Measurements from ENCODE around the gene GABBR1.

Gene GABBR1

DNA sequence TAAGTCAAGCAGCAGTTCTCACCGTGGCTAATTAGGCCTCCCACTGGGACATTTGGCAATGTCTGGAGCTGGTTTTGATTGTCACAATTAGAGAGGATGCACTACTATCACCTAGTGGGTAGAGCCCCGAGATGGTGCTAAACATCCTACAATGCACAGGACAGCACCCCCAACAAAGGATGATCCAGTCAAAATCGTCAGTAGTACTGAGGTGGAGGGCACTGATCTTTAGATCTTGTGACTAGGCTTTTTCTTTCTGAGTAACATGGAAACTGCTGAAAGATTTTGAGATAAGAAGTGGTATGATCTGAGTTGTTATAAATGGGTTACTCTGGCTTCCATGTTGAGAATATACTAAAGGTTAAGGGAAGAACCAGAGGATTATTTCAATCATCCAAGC, 85.4 kb downstream of the GABBR1 start:
- TF ChIP-seq, protein P1, sequence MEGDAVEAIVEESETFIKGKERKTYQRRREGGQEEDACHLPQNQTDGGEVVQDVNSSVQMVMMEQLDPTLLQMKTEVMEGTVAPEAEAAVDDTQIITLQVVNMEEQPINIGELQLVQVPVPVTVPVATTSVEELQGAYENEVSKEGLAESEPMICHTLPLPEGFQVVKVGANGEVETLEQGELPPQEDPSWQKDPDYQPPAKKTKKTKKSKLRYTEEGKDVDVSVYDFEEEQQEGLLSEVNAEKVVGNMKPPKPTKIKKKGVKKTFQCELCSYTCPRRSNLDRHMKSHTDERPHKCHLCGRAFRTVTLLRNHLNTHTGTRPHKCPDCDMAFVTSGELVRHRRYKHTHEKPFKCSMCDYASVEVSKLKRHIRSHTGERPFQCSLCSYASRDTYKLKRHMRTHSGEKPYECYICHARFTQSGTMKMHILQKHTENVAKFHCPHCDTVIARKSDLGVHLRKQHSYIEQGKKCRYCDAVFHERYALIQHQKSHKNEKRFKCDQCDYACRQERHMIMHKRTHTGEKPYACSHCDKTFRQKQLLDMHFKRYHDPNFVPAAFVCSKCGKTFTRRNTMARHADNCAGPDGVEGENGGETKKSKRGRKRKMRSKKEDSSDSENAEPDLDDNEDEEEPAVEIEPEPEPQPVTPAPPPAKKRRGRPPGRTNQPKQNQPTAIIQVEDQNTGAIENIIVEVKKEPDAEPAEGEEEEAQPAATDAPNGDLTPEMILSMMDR (IDR thresholded peaks at IDR 0.05; ENCODE audit: low read depth, low read length, missing control alignments), result no peak
- no peak for DNase-seq (ENCODE audit: low read depth)
- H3K4me3 ChIP-seq (ENCODE audit: low read depth, low read length), result no peak overlapping the region

DNA sequence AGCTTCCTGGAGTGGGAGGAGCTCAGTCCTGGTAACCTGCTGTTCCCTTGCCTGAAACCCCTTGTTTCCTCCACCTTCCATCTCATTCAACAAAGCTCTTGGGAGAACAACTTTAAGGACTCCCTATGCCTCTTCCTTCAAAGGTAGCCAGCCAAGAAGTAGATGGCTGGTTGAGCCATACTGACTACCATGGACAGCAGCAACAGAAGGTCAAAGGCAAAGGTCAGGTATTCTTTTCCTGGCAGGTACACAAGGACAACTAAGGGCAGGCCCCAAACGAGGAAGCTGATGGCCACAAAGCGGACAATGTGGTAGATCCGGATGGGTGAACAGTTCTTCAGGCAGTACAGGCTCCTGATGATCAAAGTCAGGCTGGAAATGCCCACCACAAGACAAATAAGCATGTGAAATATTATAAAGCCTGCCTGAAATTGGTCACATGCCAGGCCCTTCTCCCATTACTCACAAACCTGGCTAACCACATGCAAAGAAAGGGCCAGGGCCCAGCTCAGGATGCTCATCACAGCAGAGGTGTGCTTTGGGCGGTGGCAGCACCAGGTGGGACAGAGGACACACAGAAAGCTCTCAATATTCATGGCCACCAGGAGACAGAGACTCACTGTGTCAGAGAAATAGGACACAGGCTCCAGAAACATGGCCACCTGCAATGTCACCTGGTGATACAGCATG, 95.1 kb downstream of the GABBR1 start:
- DNase-seq (ENCODE audit: low read depth), result no peak
- H3K4me3 ChIP-seq (ENCODE audit: low read depth, low read length), result no peak overlapping the region
- TF ChIP-seq, protein P1 (IDR thresholded peaks at IDR 0.05; ENCODE audit: low read depth, low read length, missing control alignments), result no peak

DNA sequence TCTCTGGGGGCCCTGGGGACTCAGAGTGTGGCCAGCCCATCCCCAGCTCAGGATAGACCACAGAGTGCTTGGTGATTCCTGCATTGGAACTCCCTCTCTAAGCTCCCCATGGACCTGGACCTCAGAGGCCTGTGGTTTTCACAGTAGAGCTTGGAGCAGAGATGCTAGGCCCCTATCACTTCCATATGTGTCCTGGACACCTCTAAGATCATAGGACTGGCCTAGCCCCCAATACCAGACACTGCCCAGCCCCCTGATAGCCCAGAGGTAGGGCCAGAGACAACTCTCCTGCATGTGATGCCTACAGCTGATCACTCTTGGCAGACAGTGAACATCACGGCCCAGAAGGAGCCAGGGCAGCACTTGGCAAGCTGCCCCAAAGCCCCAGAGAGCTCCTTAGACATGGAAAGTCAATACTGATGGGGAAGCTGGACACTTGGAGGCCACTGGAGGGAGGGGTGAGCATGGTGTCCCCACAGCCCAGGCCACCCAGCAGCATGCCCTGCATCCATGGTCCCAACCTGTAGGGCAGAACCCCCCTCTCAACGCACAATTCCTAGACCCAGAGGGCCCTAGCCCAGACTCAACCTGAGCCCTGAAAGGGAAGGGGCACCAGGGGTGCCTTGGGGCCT, 100.5 kb downstream of the GABBR1 start:
- TF ChIP-seq, protein P1 (IDR thresholded peaks at IDR 0.05; ENCODE audit: low read depth, low read length, missing control alignments), result no peak
- DNase-seq (ENCODE audit: low read depth), result no peak
- no peak overlapping the region for H3K4me3 ChIP-seq (ENCODE audit: low read depth, low read length)

DNA sequence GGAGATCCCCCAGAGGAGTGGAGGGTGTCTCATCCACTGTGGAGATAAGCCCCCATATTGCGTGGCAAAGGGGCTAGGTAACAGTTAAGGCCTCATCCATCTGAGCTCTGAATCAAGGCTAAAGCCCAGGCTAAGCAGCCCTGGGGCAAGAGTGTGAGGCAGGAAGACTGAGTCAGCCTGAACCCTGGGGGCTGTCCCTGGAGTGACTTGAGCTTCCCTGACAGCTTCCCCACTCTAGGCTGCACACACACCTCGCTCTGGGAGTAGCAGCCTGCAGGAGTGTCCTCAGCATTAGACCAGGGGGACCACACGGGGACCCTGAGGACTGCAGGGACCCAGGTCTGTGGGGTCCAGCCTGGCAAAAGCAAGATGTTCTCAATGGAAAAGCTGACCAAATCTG, 101.3 kb downstream of the GABBR1 start:
- DNase-seq (ENCODE audit: low read depth), result no peak
- TF ChIP-seq, protein P1 (IDR thresholded peaks at IDR 0.05; ENCODE audit: low read depth, low read length, missing control alignments), result no peak
- no peak overlapping the region for H3K4me3 ChIP-seq (ENCODE audit: low read depth, low read length)

DNA sequence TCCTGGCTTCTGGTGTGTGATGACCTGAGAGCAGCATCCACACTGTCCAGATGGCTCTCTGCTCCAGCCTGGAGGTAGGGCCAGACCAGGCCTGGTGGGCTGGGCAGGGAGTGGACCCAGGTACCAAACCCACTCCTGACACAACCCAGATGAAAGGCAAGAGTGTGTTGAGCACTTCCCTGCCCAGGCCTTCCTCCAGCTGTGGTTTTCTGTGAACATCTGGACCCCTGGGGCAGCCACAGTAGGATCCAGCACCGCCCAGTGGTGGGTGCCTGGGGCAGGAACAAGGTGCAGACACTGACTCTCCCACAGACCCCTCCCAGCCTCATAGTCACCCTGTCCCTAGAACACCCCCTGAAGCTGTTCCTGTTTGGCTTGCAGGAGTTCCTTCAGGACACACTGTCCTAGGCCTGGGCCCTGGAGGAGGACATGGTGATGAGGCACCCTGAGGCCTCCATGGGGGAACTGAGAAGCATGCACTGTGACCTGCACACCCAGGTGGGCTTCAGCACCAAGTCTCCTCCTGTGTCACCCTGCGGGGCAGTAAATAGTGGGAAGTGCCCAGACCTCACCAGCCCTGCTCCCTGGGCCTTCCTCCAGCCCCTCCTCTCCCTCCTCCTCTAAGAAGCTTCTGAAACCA, 102.2 kb downstream of the GABBR1 start:
- no peak for DNase-seq (ENCODE audit: low read depth)
- TF ChIP-seq, protein P1 (IDR thresholded peaks at IDR 0.05; ENCODE audit: low read depth, low read length, missing control alignments), result no peak
- H3K4me3 ChIP-seq (ENCODE audit: low read depth, low read length), result no peak overlapping the region

DNA sequence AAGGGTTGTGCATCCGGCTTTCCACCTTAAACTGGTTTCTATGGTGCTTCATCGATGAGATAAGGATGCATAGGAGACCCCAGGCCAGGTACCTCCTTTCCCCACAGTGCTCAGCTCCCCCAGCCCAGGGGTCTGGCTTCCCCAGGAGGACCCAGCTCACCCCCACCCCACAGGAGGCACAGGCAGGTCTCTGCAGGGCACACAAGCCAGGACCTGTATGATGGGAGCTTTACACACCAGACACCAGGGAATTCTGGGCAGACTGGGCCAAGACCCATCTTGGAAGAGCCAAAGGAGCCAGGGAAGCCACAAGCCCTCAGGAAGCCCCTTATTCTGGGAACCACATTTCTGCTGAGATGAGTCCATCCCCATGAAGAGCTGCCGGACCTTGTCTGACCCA, 103.0 kb downstream of the GABBR1 start:
- TF ChIP-seq, protein P1 (IDR thresholded peaks at IDR 0.05; ENCODE audit: low read depth, low read length, missing control alignments), result no peak
- DNase-seq (ENCODE audit: low read depth), result no peak
- H3K4me3 ChIP-seq (ENCODE audit: low read depth, low read length), result no peak overlapping the region
